Measurements from ENCODE around the gene GSN. TPM values are rescaled to one million over a fixed set of nuclear protein-coding genes. Genes with fewer than 3 reads are reported as not detected.

GSN gene
- total and polyA plus RNA-seq, 9 of the 15 experiments (the other 6 are each of a cell fraction or from before 2014, with no cell fraction given), result 0.39 to 16.6 (median 8.2) TPM

- TF ChIP-seq CREB1 (IDR thresholded peaks at IDR 0.05) (0 out of 2 replicates have a peak, but pooled peaks have one; percentile 17), CREB1 (CRISPR knock-in tag; IDR thresholded peaks at IDR 0.05) (no peak), FOSL1 (tag; conservative IDR thresholded peaks at IDR 0.05) (peak; percentile 82), SAP30 (IDR thresholded peaks at IDR 0.05; ENCODE audit: borderline replicate concordance, insufficient read depth, low read depth, low read length, poor library complexity, severe bottlenecking) (no peak), ZBTB11 (CRISPR knock-in tag; IDR thresholded peaks at IDR 0.05) (peak in 2 of 3 experiments; percentile 24 to 59; a peak in 2 of 6 replicates), ATF7 (IDR thresholded peaks at IDR 0.05) (peak; percentile 37; the same call in 1 of the 2 replicates), MAFG (tag; conservative IDR thresholded peaks at IDR 0.05) (peak; percentile 59; the same call in 1 of the 2 replicates), HIVEP1 (CRISPR knock-in tag; IDR thresholded peaks at IDR 0.05) (no peak), MTA1 (IDR thresholded peaks at IDR 0.05; ENCODE audit: borderline replicate concordance) (peak; percentile 24; the same call in 1 of the 2 replicates), BACH1 (tag; IDR thresholded peaks at IDR 0.05) (peak; percentile 61; the same call in 1 of the 2 replicates), ARNT (IDR thresholded peaks at IDR 0.05) (peak in 1 of 2 experiments; percentile 24; a peak in 2 of 4 replicates), ZNF655 (CRISPR knock-in tag; IDR thresholded peaks at IDR 0.05) (no peak), FOXK2 (conservative IDR thresholded peaks at IDR 0.05 in 1 of 2, IDR thresholded peaks at IDR 0.05 in 1 of 2; ENCODE audit: low read depth in 2 of 2) (no peak), EP300 (IDR thresholded peaks at IDR 0.05; ENCODE audit: low read length) (peak; percentile 69; the same call in 1 of the 2 replicates), POLR2B (IDR thresholded peaks at IDR 0.05; ENCODE audit: low read depth, partially characterized antibody) (peak; percentile 14), KAT8 (IDR thresholded peaks at IDR 0.05; ENCODE audit: low read depth) (no peak), MECOM (CRISPR knock-in tag; IDR thresholded peaks at IDR 0.05) (0 out of 2 replicates have a peak, but pooled peaks have one; percentile 30), NELFE (IDR thresholded peaks at IDR 0.05; ENCODE audit: insufficient read depth, insufficient read length) (no peak), NBN (IDR thresholded peaks at IDR 0.05; ENCODE audit: low read depth) (peak; percentile 45; the same call in 1 of the 2 replicates), TRIM28 (IDR thresholded peaks at IDR 0.05) (peak; percentile 73; the same call in 1 of the 2 replicates)
Measured at GRCh38 chr9:121233906-121234831, 33.8 kb upstream of the GSN start (continued).

All from K562 (cell line).